ENCODE data around the gene YWHAG. TPM values are rescaled to one million over a fixed set of nuclear protein-coding genes. Genes with fewer than 3 reads are reported as not detected.
A peak's percentile ranks its signal among the peaks of the same experiment; 100 is the strongest.

YWHAG gene
- total and polyA plus RNA-seq, 9 of the 15 experiments (the other 6 are each of a cell fraction or from before 2014, with no cell fraction given) = 30.4 to 246 (median 94.5) TPM

GRCh38 chr7:76317782-76318487, 40.9 kb downstream of the YWHAG start (continued):
- TF ChIP-seq PYGO2 (tag; IDR thresholded peaks at IDR 0.05) (peak; percentile 38; the same call in 1 of the 2 replicates), NCOA6 (IDR thresholded peaks at IDR 0.05) (peak; percentile 97), ZBTB49 (CRISPR knock-in tag; IDR thresholded peaks at IDR 0.05; ENCODE audit: borderline replicate concordance) (no peak; the same call in 1 of the 2 replicates), NFYB (IDR thresholded peaks at IDR 0.05; ENCODE audit: extremely low read depth, insufficient read length) (peak; percentile 95), BACH1 (tag; IDR thresholded peaks at IDR 0.05) (no peak), ZHX1 (conservative IDR thresholded peaks at IDR 0.05; ENCODE audit: low read length) (no peak; the same call in 1 of the 2 replicates), ZNF778 (CRISPR knock-in tag; IDR thresholded peaks at IDR 0.05) (no peak), PHF21A (IDR thresholded peaks at IDR 0.05; ENCODE audit: borderline replicate concordance, low read depth) (no peak), SNAPC5 (CRISPR knock-in tag; IDR thresholded peaks at IDR 0.05) (no peak), RREB1 (CRISPR knock-in tag; IDR thresholded peaks at IDR 0.05) (no peak), NBN (IDR thresholded peaks at IDR 0.05; ENCODE audit: low read depth) (peak; percentile 15; the same call in 1 of the 2 replicates), STAT5B (CRISPR knock-in tag; IDR thresholded peaks at IDR 0.05) (no peak), MBD2 (IDR thresholded peaks at IDR 0.05; ENCODE audit: borderline replicate concordance, low read depth) (peak; percentile 91), SMAD3 (CRISPR knock-in tag; conservative IDR thresholded peaks at IDR 0.05) (no peak), SRF (CRISPR knock-in tag; IDR thresholded peaks at IDR 0.05) (peak in 1 of 2 experiments; percentile 70; a peak in 2 of 4 replicates), MCM7 (IDR thresholded peaks at IDR 0.05) (no peak)
